Measurements from ENCODE around the gene ADAM22. TPM values are rescaled to one million over a fixed set of nuclear protein-coding genes. Genes with fewer than 3 reads are reported as not detected.

The ADAM22 gene
- total and polyA plus RNA-seq, 10 of the 15 experiments (the other 5 are each of a cell fraction or from before 2014, with no cell fraction given) = 1.4 to 24.5 (median 7.6) TPM

DNA sequence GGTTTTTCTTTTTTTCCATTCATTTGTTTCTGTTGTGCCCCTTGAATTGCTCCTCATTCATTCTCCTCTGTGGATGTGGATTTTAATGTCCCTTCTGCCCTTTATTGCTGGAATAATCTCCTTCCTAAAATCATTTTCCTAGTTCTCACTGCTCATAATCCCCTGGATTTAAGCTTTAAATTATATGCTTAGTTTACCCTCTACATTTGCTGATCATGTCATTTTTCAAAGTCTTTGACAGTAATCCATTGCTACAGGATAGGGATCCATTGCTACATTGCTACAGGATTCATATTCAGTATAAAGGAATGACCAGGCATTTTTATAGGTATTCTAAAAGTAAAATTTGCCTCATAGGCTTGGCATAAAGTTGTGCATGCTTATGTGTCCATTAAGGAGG is 14.3 kb downstream of the ADAM22 start:
- H3K27me3 ChIP-seq (replicated peaks in 1 of 2; ENCODE audit: control insufficient read depth in 2 of 2, insufficient read depth in 2 of 2, low read length in 1 of 2) = no peaks in the 10 kb centered on the region
- no peaks in the 10 kb centered on the region; the same call in 2 of the 3 replicates for H3K9me3 ChIP-seq (replicated peaks; ENCODE audit: control insufficient read depth, insufficient read depth, low read length)
- peaks cover 1% of the 10 kb centered on the region for H3K79me2 ChIP-seq (ENCODE audit: control insufficient read depth, insufficient read depth, low read length)
- DNase-seq (ENCODE audit: low read depth, low spot score) (no peak), FAIRE-seq (no peak), ATAC-seq (no peak)
- ChIA-PET SMC1A (ENCODE audit: uncharacterized antibody, unreplicated experiment) (interaction anchor here (1.4 to 1.6 kb wide), 2 partner anchors 16 to 68 kb away, joined by 3 to 4 read pairs; no protein-coding TSS in a partner anchor), CTCF (no interaction called here), POLR2A (interaction anchor here (1.2 kb wide), 1 partner anchor 11 kb away, joined by 3 read pairs; no protein-coding TSS in a partner anchor), RAD21 (ENCODE audit: unreplicated experiment) (no interaction called here)
- no peak overlapping the region for H3K9ac ChIP-seq (ENCODE audit: control insufficient read depth, insufficient read depth, low read length)
- in situ Hi-C loops (cut with MboI) (no loop called here), intact Hi-C loops (cut with micrococcal nuclease; ENCODE audit: unreplicated experiment) (no loop called here)
- no peaks in the 10 kb centered on the region for H3K36me3 ChIP-seq (ENCODE audit: control insufficient read depth in 2 of 2, insufficient read depth in 2 of 2, low read length in 1 of 2)
- TF ChIP-seq HCFC1 (IDR thresholded peaks at IDR 0.05; ENCODE audit: low read length) = no peak
- TF ChIP-seq CBFB (IDR thresholded peaks at IDR 0.05; ENCODE audit: low read depth) = no peak
- TF ChIP-seq TARDBP (IDR thresholded peaks at IDR 0.05; ENCODE audit: borderline replicate concordance) = no peak
- TF ChIP-seq HDAC2 (IDR thresholded peaks at IDR 0.05) = no peak
- TF ChIP-seq, protein P1, sequence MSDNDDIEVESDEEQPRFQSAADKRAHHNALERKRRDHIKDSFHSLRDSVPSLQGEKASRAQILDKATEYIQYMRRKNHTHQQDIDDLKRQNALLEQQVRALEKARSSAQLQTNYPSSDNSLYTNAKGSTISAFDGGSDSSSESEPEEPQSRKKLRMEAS (IDR thresholded peaks at IDR 0.05; ENCODE audit: low read depth, low read length) = no peak
- no peak for TF ChIP-seq MEF2B (IDR thresholded peaks at IDR 0.05; ENCODE audit: partially characterized antibody, poor library complexity, severe bottlenecking)
- TF ChIP-seq HDAC6 (IDR thresholded peaks at IDR 0.05; ENCODE audit: unreplicated experiment) = no peak
- TF ChIP-seq STAT1 (conservative IDR thresholded peaks at IDR 0.05) = no peak
- TF ChIP-seq, protein P2, sequence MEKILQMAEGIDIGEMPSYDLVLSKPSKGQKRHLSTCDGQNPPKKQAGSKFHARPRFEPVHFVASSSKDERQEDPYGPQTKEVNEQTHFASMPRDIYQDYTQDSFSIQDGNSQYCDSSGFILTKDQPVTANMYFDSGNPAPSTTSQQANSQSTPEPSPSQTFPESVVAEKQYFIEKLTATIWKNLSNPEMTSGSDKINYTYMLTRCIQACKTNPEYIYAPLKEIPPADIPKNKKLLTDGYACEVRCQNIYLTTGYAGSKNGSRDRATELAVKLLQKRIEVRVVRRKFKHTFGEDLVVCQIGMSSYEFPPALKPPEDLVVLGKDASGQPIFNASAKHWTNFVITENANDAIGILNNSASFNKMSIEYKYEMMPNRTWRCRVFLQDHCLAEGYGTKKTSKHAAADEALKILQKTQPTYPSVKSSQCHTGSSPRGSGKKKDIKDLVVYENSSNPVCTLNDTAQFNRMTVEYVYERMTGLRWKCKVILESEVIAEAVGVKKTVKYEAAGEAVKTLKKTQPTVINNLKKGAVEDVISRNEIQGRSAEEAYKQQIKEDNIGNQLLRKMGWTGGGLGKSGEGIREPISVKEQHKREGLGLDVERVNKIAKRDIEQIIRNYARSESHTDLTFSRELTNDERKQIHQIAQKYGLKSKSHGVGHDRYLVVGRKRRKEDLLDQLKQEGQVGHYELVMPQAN (conservative IDR thresholded peaks at IDR 0.05) = no peak
- TF ChIP-seq, protein P3, sequence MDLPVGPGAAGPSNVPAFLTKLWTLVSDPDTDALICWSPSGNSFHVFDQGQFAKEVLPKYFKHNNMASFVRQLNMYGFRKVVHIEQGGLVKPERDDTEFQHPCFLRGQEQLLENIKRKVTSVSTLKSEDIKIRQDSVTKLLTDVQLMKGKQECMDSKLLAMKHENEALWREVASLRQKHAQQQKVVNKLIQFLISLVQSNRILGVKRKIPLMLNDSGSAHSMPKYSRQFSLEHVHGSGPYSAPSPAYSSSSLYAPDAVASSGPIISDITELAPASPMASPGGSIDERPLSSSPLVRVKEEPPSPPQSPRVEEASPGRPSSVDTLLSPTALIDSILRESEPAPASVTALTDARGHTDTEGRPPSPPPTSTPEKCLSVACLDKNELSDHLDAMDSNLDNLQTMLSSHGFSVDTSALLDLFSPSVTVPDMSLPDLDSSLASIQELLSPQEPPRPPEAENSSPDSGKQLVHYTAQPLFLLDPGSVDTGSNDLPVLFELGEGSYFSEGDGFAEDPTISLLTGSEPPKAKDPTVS (IDR thresholded peaks at IDR 0.05; ENCODE audit: low read depth, low read length) = no peak
- TF ChIP-seq CBX5 (IDR thresholded peaks at IDR 0.05; ENCODE audit: low read depth) = no peak
- no peak for TF ChIP-seq BRCA1 (IDR thresholded peaks at IDR 0.05; ENCODE audit: low read depth, low read length)
- TF ChIP-seq FOXM1 (IDR thresholded peaks at IDR 0.05; ENCODE audit: low read depth, low read length) = no peak
- no peak for TF ChIP-seq EP300 (IDR thresholded peaks at IDR 0.05; ENCODE audit: borderline replicate concordance in 1 of 2, control insufficient read depth in 1 of 2, low read depth in 2 of 2, low read length in 2 of 2)
- H3K4me1 ChIP-seq (ENCODE audit: control insufficient read depth, insufficient read depth, low read length) = peaks cover 6% of the 10 kb centered on the region; the same call in 1 of the 2 replicates
- H4K20me1 ChIP-seq (ENCODE audit: control insufficient read depth, insufficient read depth) = no peaks in the 10 kb centered on the region
- BruUV-seq (replicated peaks) = no TSS peak
- H3K4me3 ChIP-seq = no peak overlapping the region
- H3K4me2 ChIP-seq (ENCODE audit: control insufficient read depth, insufficient read depth) = no peak overlapping the region
- H2AFZ ChIP-seq (ENCODE audit: control insufficient read depth, low read depth, low read length) = no peak overlapping the region
- no peak overlapping the region for H3K27ac ChIP-seq (ENCODE audit: control insufficient read depth, insufficient read depth)

Measured in GM12878 (cell line).